H1 (cell line): ENCODE results near the gene SUSD1. TPM values are rescaled to one million over a fixed set of nuclear protein-coding genes. Genes with fewer than 3 reads are reported as not detected.

Experiments used
- RXRA ChIP-seq: IDR thresholded peaks from 2 replicates; pipeline ENCODE4 v1.6.1; 2011; ENCODE audit warnings: low read depth, mild to moderate bottlenecking, low read length, moderate library complexity; ENCODE audit not compliant: insufficient read depth
- YY1 ChIP-seq: IDR thresholded peaks from 2 replicates; pipeline ENCODE4 v1.6.1; 2011; ENCODE audit warnings: low read depth, mild to moderate bottlenecking, low read length
- polyA plus RNA-seq, 7 experiments: library from polyadenylated mRNA; depleted of rRNA in 3 of 7; stranded (reverse) in 5 of 7; unstranded in 2 of 7; fragments of >200 nt in 5 of 7; fragments of 200-250 nt in 2 of 7; gene quantifications; 1 replicate in 5 of 7; 2 replicates in 1 of 7; 4 replicates in 1 of 7; pipeline versions ENCODE4 v1.2.1 to v1.2.3, GENCODE V29; 2011 to 2013; ENCODE audit warnings: missing spikeins in 2 of 7, mixed read lengths in 2 of 7
- total RNA-seq: library from RNA; stranded (reverse); fragmentation: NEBNext Ultra II Directional; extraction: Animal tissue kit (Norgen Biotek cat#: 25700); gene quantifications from 2 replicates; pipeline ENCODE4 v1.2.1, GENCODE V29; 2021
- TF ChIP-seq, protein P1 (sequence below): IDR thresholded peaks from 2 replicates; pipeline ENCODE4 v1.6.1; 2011; ENCODE audit warnings: low read length, improper control_type of control experiment

The SUSD1 gene
- total and polyA plus RNA-seq, 2 of the 8 experiments (the other 6 are each of a cell fraction or from before 2014, with no cell fraction given), result 2.8 to 7.2 TPM

DNA sequence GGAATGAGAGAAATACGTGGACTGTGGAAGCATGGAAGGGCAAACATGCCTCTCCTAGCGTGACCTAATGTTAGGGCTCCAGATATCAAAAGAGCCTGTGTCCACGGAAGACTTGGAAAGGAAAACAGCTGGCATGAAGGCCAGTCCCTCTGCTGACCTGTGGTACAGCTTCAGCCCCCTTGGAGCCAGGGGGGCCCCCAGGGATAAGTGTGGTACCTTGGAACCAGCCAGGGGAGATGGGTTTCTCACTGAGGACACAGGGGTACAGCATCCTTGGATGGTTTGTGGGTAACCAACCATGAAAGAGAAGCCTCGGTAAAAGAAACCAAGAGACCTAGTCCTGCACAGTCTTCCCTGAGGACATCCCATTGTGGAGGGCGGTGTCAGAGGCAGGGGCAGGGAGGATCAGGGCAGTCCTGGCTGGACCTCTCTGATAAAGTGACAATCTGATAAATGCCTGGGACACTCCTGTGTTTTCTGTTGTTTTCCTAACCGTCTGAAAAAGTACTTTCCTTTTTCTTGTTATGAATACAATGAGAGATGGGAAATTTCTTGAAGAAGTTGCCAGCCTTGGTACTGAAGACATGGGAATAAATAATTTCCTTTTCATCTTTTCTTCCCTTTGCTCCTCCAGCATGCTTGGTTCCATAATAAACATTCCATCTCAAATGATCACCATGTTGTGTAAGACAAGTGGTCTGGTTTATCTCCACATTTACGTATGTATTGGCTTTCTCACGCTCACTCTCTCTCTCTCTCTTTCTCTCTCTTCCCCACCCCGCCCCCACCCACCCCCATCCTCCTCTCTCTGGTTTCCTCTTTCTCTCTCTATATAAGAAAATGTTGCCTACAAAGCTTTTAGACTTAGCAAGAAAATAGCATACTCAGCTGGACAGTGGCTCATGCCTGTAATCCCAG, 102.1 kb downstream of the SUSD1 start (continued):
- TF ChIP-seq YY1 (no peak), RXRA (no peak)
- TF ChIP-seq, protein P1, sequence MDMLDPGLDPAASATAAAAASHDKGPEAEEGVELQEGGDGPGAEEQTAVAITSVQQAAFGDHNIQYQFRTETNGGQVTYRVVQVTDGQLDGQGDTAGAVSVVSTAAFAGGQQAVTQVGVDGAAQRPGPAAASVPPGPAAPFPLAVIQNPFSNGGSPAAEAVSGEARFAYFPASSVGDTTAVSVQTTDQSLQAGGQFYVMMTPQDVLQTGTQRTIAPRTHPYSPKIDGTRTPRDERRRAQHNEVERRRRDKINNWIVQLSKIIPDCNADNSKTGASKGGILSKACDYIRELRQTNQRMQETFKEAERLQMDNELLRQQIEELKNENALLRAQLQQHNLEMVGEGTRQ, result no peak
